K562 (cell line): ENCODE measurements around the gene SMC6. TPM values are rescaled to one million over a fixed set of nuclear protein-coding genes. Genes with fewer than 3 reads are reported as not detected.

ENCODE experiments used
- ATAC-seq: fragments of 200-7000 bp; cut with Tn5 transposase; 3 replicates; pipeline ENCODE4 v1.9.1; 2020; ENCODE audit warnings: moderate library complexity
- BruUV-seq: library from RNA; stranded (reverse); fragments of 400-500 nt; replicated peaks from 2 replicates; lab custom pipeline; 2021; lab: Mats Ljungman, UMichigan
- CTCF ChIA-PET: fragments of 300-600 bp; formaldehyde crosslinking; extraction: SDS; loops from one replicate; lab custom pipeline; 2021; ENCODE audit warnings: low intra/inter-chr PET ratio; lab: Yijun Ruan, JAX
- POLR2A ChIA-PET: fragments of 300-600, 350-650 bp; sonication (Branson Sonifier 250); formaldehyde crosslinking; extraction: SDS; loops from one replicate; lab custom pipeline; 2021; ENCODE audit warnings: antibody characterized with exemption, inconsistent platforms; lab: Yijun Ruan, JAX
- DNase-seq, 4 experiments: peaks; one replicate each; pipeline versions ENCODE4 v3.0.0 to v3.0.0-alpha.2; 2011 to 2018; ENCODE audit warnings: low spot score in 3 of 4, mixed read lengths in 3 of 4; ENCODE audit errors: extremely low read depth in 1 of 4
- FAIRE-seq: peaks from 2 replicates; lab custom pipeline; 2011; peaks lifted over from hg19 to GRCh38; lab: Jason Lieb, UNC
- H2AFZ ChIP-seq: 2 replicates; pipeline ENCODE4 v1.6.0; 2011; ENCODE audit warnings: low read depth, low read length, control low read depth, inconsistent platforms
- H3K27ac ChIP-seq: fragments of 200-600 bp; 3 replicates; pipeline ENCODE4 v1.8.0; 2011; ENCODE audit warnings: low read depth, mild to moderate bottlenecking, control low read depth, inconsistent platforms, low read length, moderate library complexity, mixed read lengths; ENCODE audit errors: extremely low read depth
- H3K27me3 ChIP-seq, 2 experiments: fragments of 300-600 bp in 1 of 2; 2 replicates in 1 of 2; 3 replicates in 1 of 2; pipeline versions ENCODE4 v1.6.0 to v1.8.0; 2011; ENCODE audit warnings: inconsistent platforms in 2 of 2, low read length in 2 of 2, mild to moderate bottlenecking in 1 of 2, mixed read lengths in 1 of 2, moderate library complexity in 1 of 2; ENCODE audit not compliant: control insufficient read depth in 2 of 2, insufficient read depth in 2 of 2
- H3K36me3 ChIP-seq: fragments of 300-600 bp; 3 replicates; pipeline ENCODE4 v1.8.0; 2011; ENCODE audit warnings: mild to moderate bottlenecking, low read length, inconsistent platforms; ENCODE audit not compliant: control insufficient read depth, insufficient read depth
- H3K4me1 ChIP-seq, 2 experiments: fragments of 200-600 bp in 1 of 2; replicated peaks in 1 of 2; 2 replicates in 1 of 2; 3 replicates in 1 of 2; pipeline versions ENCODE4 v1.5.1 to v1.8.0; 2011; ENCODE audit warnings: inconsistent platforms in 2 of 2, low read length in 2 of 2, mild to moderate bottlenecking in 1 of 2, mixed read lengths in 1 of 2, moderate library complexity in 1 of 2; ENCODE audit not compliant: control insufficient read depth in 2 of 2, insufficient read depth in 2 of 2
- H3K4me2 ChIP-seq: 2 replicates; pipeline ENCODE4 v1.6.1; 2011; ENCODE audit warnings: low read length, control low read depth, inconsistent platforms, mixed read lengths; ENCODE audit not compliant: insufficient read depth
- H3K4me3 ChIP-seq: fragments of 200-600 bp; sonication (generic), shearing (Covaris generic); 2 replicates; pipeline ENCODE4 v1.5.1; 2016; ENCODE audit warnings: control low read depth, inconsistent platforms
- H3K79me2 ChIP-seq: fragments of 200-600 bp; 3 replicates; pipeline ENCODE4 v1.8.0; 2011; ENCODE audit warnings: low read length, inconsistent platforms; ENCODE audit not compliant: control insufficient read depth, insufficient read depth
- H3K9ac ChIP-seq, 2 experiments: 2 replicates each; pipeline versions ENCODE4 v1.6.0 to v1.6.1; 2011; ENCODE audit warnings: low read depth in 2 of 2, low read length in 2 of 2, control low read depth in 1 of 2, inconsistent platforms in 1 of 2, mild to moderate bottlenecking in 1 of 2, mixed read lengths in 1 of 2; ENCODE audit not compliant: insufficient read depth in 1 of 2
- H3K9me1 ChIP-seq: one replicate; pipeline ENCODE4 v1.6.0; 2011; ENCODE audit warnings: inconsistent platforms, mild to moderate bottlenecking, low read length, moderate library complexity; ENCODE audit not compliant: control insufficient read depth, insufficient read depth
- H3K9me3 ChIP-seq: replicated peaks from 2 replicates; pipeline ENCODE4 v1.5.1; 2011; ENCODE audit warnings: low read depth, low read length, inconsistent platforms; ENCODE audit not compliant: control insufficient read depth, insufficient read depth
- H4K20me1 ChIP-seq: replicated peaks from 2 replicates; pipeline ENCODE4 v1.6.1; 2011; ENCODE audit warnings: low read length, inconsistent platforms, mixed read lengths; ENCODE audit not compliant: control insufficient read depth, insufficient read depth
- ARID3A ChIP-seq: IDR thresholded peaks from 2 replicates; pipeline ENCODE4 v1.6.1; 2012; ENCODE audit warnings: low read depth, low read length, improper control_type of control experiment, borderline replicate concordance
- CSDE1 ChIP-seq, 2 experiments: fragments of 450-650 bp; IDR thresholded peaks; 2 replicates each; pipeline ENCODE4 v1.6.1; 2016; ENCODE audit warnings: mild to moderate bottlenecking in 1 of 2
- EGR1 ChIP-seq: fragments of 450-650 bp; conservative IDR thresholded peaks from 2 replicates; pipeline ENCODE4 v1.6.1; 2017; ENCODE audit warnings: mild to moderate bottlenecking
- ETS1 ChIP-seq: conservative IDR thresholded peaks from 2 replicates; pipeline ENCODE4 v1.6.1; 2011; ENCODE audit warnings: low read depth, mild to moderate bottlenecking, low read length; ENCODE audit not compliant: control insufficient read depth
- FOXK1 ChIP-seq: sonication (generic); formaldehyde crosslinking; IDR thresholded peaks from 2 replicates; pipeline ENCODE4 v1.8.0; 2022; ENCODE audit warnings: missing genetic modification reagents, mild to moderate bottlenecking, borderline replicate concordance
- GTF2A2 ChIP-seq: IDR thresholded peaks from 2 replicates; pipeline ENCODE4 v1.6.1; 2016; ENCODE audit warnings: mild to moderate bottlenecking, missing genetic modification characterization, missing compliant biosample characterization
- HNRNPL ChIP-seq: fragments of 200-400 bp; formaldehyde crosslinking; IDR thresholded peaks from 2 replicates; pipeline ENCODE4 v1.6.1; 2017; ENCODE audit warnings: low read depth, mild to moderate bottlenecking, low read length
- ILF3 ChIP-seq: fragments of 450-650 bp; IDR thresholded peaks from 2 replicates; pipeline ENCODE4 v1.6.1; 2018; ENCODE audit warnings: antibody characterized with exemption, mild to moderate bottlenecking, moderate library complexity, borderline replicate concordance
- KHSRP ChIP-seq: fragments of 450-650 bp; IDR thresholded peaks from 2 replicates; pipeline ENCODE4 v1.6.1; 2017
- KLF10 ChIP-seq: fragments of 250-450 bp; sonication (Bioruptor Pico); IDR thresholded peaks from 2 replicates; pipeline ENCODE4 v1.6.1; 2021; ENCODE audit warnings: matching md5 sums
- KLF16 ChIP-seq: IDR thresholded peaks from 2 replicates; pipeline ENCODE4 v1.6.1; 2016; ENCODE audit warnings: antibody characterized with exemption
- NELFE ChIP-seq: IDR thresholded peaks from 2 replicates; pipeline ENCODE4 v1.6.1; 2011; ENCODE audit warnings: mild to moderate bottlenecking; ENCODE audit not compliant: insufficient read depth, insufficient read length
- NRF1 ChIP-seq, 2 experiments: fragments of 450-650 bp; IDR thresholded peaks in 1 of 2; conservative IDR thresholded peaks in 1 of 2; 2 replicates each; pipeline ENCODE4 v1.6.1; 2014; ENCODE audit warnings: mild to moderate bottlenecking in 2 of 2
- PHF20 ChIP-seq: fragments of 450-650 bp; IDR thresholded peaks from 2 replicates; pipeline ENCODE4 v1.6.1; 2018; ENCODE audit not compliant: partially characterized antibody
- RBFOX2 ChIP-seq: fragments of 200-400 bp; formaldehyde crosslinking; IDR thresholded peaks from 2 replicates; pipeline ENCODE4 v1.6.1; 2017; ENCODE audit warnings: low read depth, mild to moderate bottlenecking, low read length, moderate library complexity
- RCOR1 ChIP-seq, 2 experiments: IDR thresholded peaks; 2 replicates each; pipeline ENCODE4 v1.6.1; 2012; ENCODE audit warnings: low read depth in 2 of 2, low read length in 2 of 2, borderline replicate concordance in 1 of 2, improper control_type of control experiment in 1 of 2
- SRSF1 ChIP-seq: fragments of 200-400 bp; formaldehyde crosslinking; IDR thresholded peaks from 2 replicates; pipeline ENCODE4 v1.6.1; 2017; ENCODE audit warnings: mild to moderate bottlenecking, low read depth, low read length, moderate library complexity
- TAF1 ChIP-seq: IDR thresholded peaks from 2 replicates; pipeline ENCODE4 v1.6.1; 2011; ENCODE audit warnings: mild to moderate bottlenecking, low read length, moderate library complexity; ENCODE audit not compliant: insufficient read depth, control insufficient read depth, severe bottlenecking; ENCODE audit errors: extremely low read depth
- XRCC4 ChIP-seq: IDR thresholded peaks from one replicate; pipeline ENCODE4 v1.6.1; 2011; ENCODE audit not compliant: insufficient read depth, insufficient read length; ENCODE audit errors: extremely low read depth
- YBX1 ChIP-seq: fragments of 450-650 bp; IDR thresholded peaks from 2 replicates; pipeline ENCODE4 v1.7.1; 2016; ENCODE audit warnings: mild to moderate bottlenecking
- ZBTB1 ChIP-seq: sonication (generic); formaldehyde crosslinking; IDR thresholded peaks from 2 replicates; pipeline ENCODE4 v1.8.1; 2023; ENCODE audit warnings: missing genetic modification reagents, low read depth, mild to moderate bottlenecking, borderline replicate concordance
- ZNF134 ChIP-seq: fragments of 250-450 bp; sonication (Bioruptor Pico); conservative IDR thresholded peaks from 2 replicates; pipeline ENCODE4 v1.4.0; 2020
- WGBS: fragments of 100-300 bp; shearing (Covaris generic); methylation state at CpG from one replicate; pipeline ENCODE4 v1.1.6; 2016; ENCODE audit warnings: low coverage, mixed read lengths; ENCODE audit not compliant: insufficient coverage; ENCODE audit errors: missing lambda C conversion rate; 5-methylcytosine and 5-hydroxymethylcytosine counted together
- in situ Hi-C: fragments of 300-500 bp; cut with MboI; formaldehyde crosslinking; loops from 4 replicates; pipeline ENCODE4 v1.15.0; 2018; ENCODE audit warnings: inconsistent platforms, mixed read lengths
- intact Hi-C: fragments of 100-400 bp; cut with micrococcal nuclease; formaldehyde crosslinking; loops from 2 replicates; pipeline ENCODE4 v1.14.2; 2022
- polyA plus RNA-seq, 8 experiments: library from polyadenylated mRNA; depleted of rRNA in 4 of 8; stranded (reverse) in 5 of 8; unstranded in 3 of 8; fragments of >200 nt; fragmentation: Nextera tagmentation in 2 of 8; fragmentation: Illumina TruSeq in 1 of 8; extraction: Ambion mirVana in 2 of 8; extraction: Trizol in 1 of 8; gene quantifications; 2 replicates each; pipeline versions ENCODE4 v1.2.1 to v1.2.3, GENCODE V29; 2011 to 2014; ENCODE audit warnings: inconsistent platforms in 1 of 8, missing spikeins in 1 of 8
- total RNA-seq, 7 experiments: library from RNA; depleted of rRNA in 6 of 7; stranded (reverse); fragments of >200 nt in 6 of 7; fragmentation: Illumina TruSeq in 2 of 7; extraction: Trizol in 2 of 7; gene quantifications; 2 replicates each; pipeline versions ENCODE4 v1.2.1 to v1.2.3, GENCODE V29; 2011 to 2021; ENCODE audit warnings: low replicate concordance in 1 of 7

Gene SMC6
- total and polyA plus RNA-seq, 9 of the 15 experiments (the other 6 are each of a cell fraction or from before 2014, with no cell fraction given): 14.2 to 75.9 (median 47.7) TPM

GRCh38 chr2:17793296-17793695, 39.7 kb upstream of the SMC6 start (continued):
- no peak for TF ChIP-seq ZBTB1 (CRISPR knock-in tag)
- TF ChIP-seq TAF1: no peak
- TF ChIP-seq KLF10 (CRISPR knock-in tag): no peak
- TF ChIP-seq ARID3A: no peak
- TF ChIP-seq GTF2A2 (tag): no peak
- TF ChIP-seq ZNF134: no peak
- no peak for TF ChIP-seq ILF3
- TF ChIP-seq EGR1: no peak
- TF ChIP-seq FOXK1: no peak

- Histone ChIP-seq H3K36me3 (no peaks in the 10 kb centered on the region), H3K27me3 (peaks cover 3 to 21% of the 10 kb centered on the region in 2 experiments; a peak in 3 of 5 replicates), H3K79me2 (no peaks in the 10 kb centered on the region), H3K4me2 (no peak overlapping the region), H4K20me1 (no peaks in the 10 kb centered on the region), H3K9me1 (no peaks in the 10 kb centered on the region), H3K4me1 (no peaks in the 10 kb centered on the region), H3K9ac (no peak overlapping the region), H3K27ac (no peak overlapping the region), H3K4me3 (no peak overlapping the region), H2AFZ (no peak overlapping the region), H3K9me3 (no peaks in the 10 kb centered on the region)
- CTCF ChIA-PET: no interaction called here
- intact Hi-C loops (no loop called here), in situ Hi-C loops (no loop called here)
- FAIRE-seq (no peak), DNase-seq (no peak), ATAC-seq (no peak)
- BruUV-seq: no TSS peak
- 0% methylated on average over 1 of the region's 1 CpG for WGBS
- POLR2A ChIA-PET: interaction anchor here (1.3 kb wide), 1 partner anchor 17 kb away, joined by 3 read pairs; no protein-coding TSS in a partner anchor
- no peak for TF ChIP-seq SRSF1
- TF ChIP-seq HNRNPL: no peak
- no peak for TF ChIP-seq RCOR1 (IDR thresholded peaks at IDR 0.05; ENCODE audit: borderline replicate concordance in 1 of 2, low read depth in 2 of 2, low read length in 2 of 2)
- TF ChIP-seq NRF1 (conservative IDR thresholded peaks at IDR 0.05 in 1 of 2, IDR thresholded peaks at IDR 0.05 in 1 of 2): no peak
- no peak for TF ChIP-seq ETS1
- no peak for TF ChIP-seq RBFOX2
- TF ChIP-seq NELFE: no peak
- TF ChIP-seq YBX1: no peak
- no peak for TF ChIP-seq CSDE1 (IDR thresholded peaks at IDR 0.05)
- TF ChIP-seq PHF20: no peak
- TF ChIP-seq KHSRP: no peak
- TF ChIP-seq KLF16: no peak
- TF ChIP-seq XRCC4: no peak
Measured at GRCh38 chr2:17792515-17792914, 38.9 kb upstream of the SMC6 start.
